Keratinocyte (primary cell): Measurements from ENCODE around the gene NCK2. TPM values are rescaled to one million over a fixed set of nuclear protein-coding genes. Genes with fewer than 3 reads are reported as not detected.

Experiments
- DNase-seq: peaks from one replicate; pipeline ENCODE4 v3.0.0-alpha.2; 2011; ENCODE audit warnings: low read depth, missing footprints, low spot score
- FAIRE-seq: peaks from 2 replicates; lab custom pipeline; 2011; peaks lifted over from hg19 to GRCh38; lab: Jason Lieb, UNC
- H2AFZ ChIP-seq: 2 replicates; pipeline ENCODE4 v1.6.0; 2012; ENCODE audit warnings: low read length, control low read depth, inconsistent platforms; ENCODE audit not compliant: control insufficient read depth
- H3K27ac ChIP-seq: 2 replicates; pipeline ENCODE4 v1.5.1; 2011; ENCODE audit warnings: low read length; ENCODE audit not compliant: control insufficient read depth, insufficient read depth
- H3K27me3 ChIP-seq: 3 replicates; pipeline ENCODE4 v1.6.0; 2011; ENCODE audit warnings: low read length; ENCODE audit not compliant: control insufficient read depth, insufficient read depth; ENCODE audit errors: extremely low read depth
- H3K36me3 ChIP-seq, 2 experiments: 2 replicates in 1 of 2; 3 replicates in 1 of 2; pipeline ENCODE4 v1.5.1; 2011; ENCODE audit warnings: low read length in 2 of 2, mild to moderate bottlenecking in 1 of 2; ENCODE audit not compliant: control insufficient read depth in 2 of 2, insufficient read depth in 2 of 2; ENCODE audit errors: extremely low read depth in 1 of 2
- H3K4me1 ChIP-seq: 3 replicates; pipeline ENCODE4 v1.5.1; 2011; ENCODE audit warnings: low read length; ENCODE audit not compliant: control insufficient read depth, insufficient read depth; ENCODE audit errors: extremely low read depth
- H3K4me2 ChIP-seq: 3 replicates; pipeline ENCODE4 v1.6.0; 2011; ENCODE audit warnings: low read depth, low read length; ENCODE audit not compliant: control insufficient read depth, insufficient read depth; ENCODE audit errors: extremely low read depth
- H3K4me3 ChIP-seq, 3 experiments: fragments of 200-600 bp in 1 of 3; sonication (generic) in 1 of 3; 2 replicates in 2 of 3; 3 replicates in 1 of 3; pipeline ENCODE4 v1.5.1; 2011 to 2016; ENCODE audit warnings: low read length in 3 of 3, mild to moderate bottlenecking in 3 of 3, control low read depth in 2 of 3, inconsistent platforms in 1 of 3, low read depth in 1 of 3, mixed read lengths in 1 of 3, mixed run types in 1 of 3, moderate library complexity in 1 of 3; ENCODE audit not compliant: control insufficient read depth in 2 of 3, insufficient read depth in 2 of 3; ENCODE audit errors: extremely low read depth in 1 of 3
- H3K79me2 ChIP-seq: 2 replicates; pipeline ENCODE4 v1.6.0; 2012; ENCODE audit warnings: low read length; ENCODE audit not compliant: control insufficient read depth, insufficient read depth
- H3K9ac ChIP-seq: 3 replicates; pipeline ENCODE4 v1.6.0; 2011; ENCODE audit warnings: low read length; ENCODE audit not compliant: control insufficient read depth, insufficient read depth; ENCODE audit errors: extremely low read depth
- H3K9me1 ChIP-seq: 3 replicates; pipeline ENCODE4 v1.6.0; 2011; ENCODE audit warnings: low read length; ENCODE audit not compliant: control insufficient read depth, insufficient read depth; ENCODE audit errors: extremely low read depth
- H3K9me3 ChIP-seq: 2 replicates; pipeline ENCODE4 v1.5.1; 2012; ENCODE audit warnings: low read depth, low read length; ENCODE audit not compliant: control insufficient read depth
- H4K20me1 ChIP-seq: 3 replicates; pipeline ENCODE4 v1.6.0; 2011; ENCODE audit warnings: low read length; ENCODE audit not compliant: control insufficient read depth, insufficient read depth; ENCODE audit errors: extremely low read depth
- EZH2 ChIP-seq: IDR thresholded peaks from one replicate; pipeline ENCODE4 v1.6.1; 2012; ENCODE audit warnings: inconsistent platforms, mild to moderate bottlenecking, low read length, moderate library complexity
- dilution Hi-C: fragments of 300-500 bp; cut with MboI; formaldehyde crosslinking; loops from one replicate; pipeline ENCODE4 v1.7.0; 2020; ENCODE audit warnings: low sequenced_read_pairs; ENCODE audit not compliant: extremely low pct_ligation_motif_present
- polyA plus RNA-seq, 5 experiments: library from polyadenylated mRNA; depleted of rRNA in 3 of 5; stranded (reverse) in 3 of 5; stranded (forward) in 1 of 5; unstranded in 1 of 5; fragments of >200 nt; gene quantifications; 1 replicate in 1 of 5; 2 replicates in 3 of 5; 3 replicates in 1 of 5; pipeline versions ENCODE4 v1.2.1 to v1.2.3, GENCODE V29; 2011 to 2012; ENCODE audit warnings: missing spikeins in 2 of 5, low read depth in 1 of 5, low replicate concordance in 1 of 5
- TF ChIP-seq, protein P1 (sequence below), 3 experiments: IDR thresholded peaks in 1 of 3; conservative IDR thresholded peaks in 1 of 3; optimal IDR thresholded peaks in 1 of 3; 2 replicates in 2 of 3; 3 replicates in 1 of 3; pipeline versions ENCODE3 to v1.5.1; 2011; ENCODE audit warnings: low read length in 3 of 3, mild to moderate bottlenecking in 3 of 3, moderate library complexity in 2 of 3, control low read depth in 1 of 3, inconsistent platforms in 1 of 3; ENCODE audit not compliant: insufficient read depth in 2 of 3; ENCODE audit errors: extremely low read depth in 1 of 3

The NCK2 gene
- polyA plus RNA-seq, 1 donor (not counting 4 experiments of a cell fraction or from before 2014, with no cell fraction given): 31.4 TPM

DNA sequence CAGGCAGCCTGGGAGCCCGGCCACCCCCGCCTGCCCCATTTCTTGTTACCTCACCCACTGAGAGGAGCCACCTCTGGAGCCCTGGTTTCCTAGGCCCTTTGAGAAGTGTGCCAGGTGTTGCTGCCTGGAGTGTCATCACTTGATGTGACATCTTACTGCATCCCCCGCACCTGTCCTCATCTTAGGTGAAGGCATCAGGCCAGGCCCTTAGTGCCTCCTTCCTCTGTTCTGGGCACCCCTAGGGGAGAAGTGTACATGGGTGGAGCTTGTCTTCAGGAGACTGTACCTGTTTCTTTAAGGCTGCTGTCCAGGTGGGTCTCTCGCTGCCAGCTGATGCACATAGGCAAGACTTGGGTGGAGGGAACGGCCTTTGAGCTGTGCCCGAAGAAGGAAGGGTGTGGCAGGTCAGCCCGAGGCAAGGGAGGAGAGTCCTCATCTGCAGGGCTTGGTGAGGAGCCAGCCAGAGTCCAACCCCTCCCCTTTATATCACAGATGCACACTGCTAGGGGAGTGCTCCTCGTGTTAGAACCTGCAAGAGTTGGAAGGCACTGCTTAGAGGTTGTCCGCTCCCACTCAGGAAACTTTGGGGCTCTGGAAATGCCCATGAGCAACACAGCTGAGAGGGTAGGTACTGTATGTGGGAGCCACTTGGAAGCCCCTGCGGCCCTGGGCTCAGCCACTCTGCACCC lies 45.9 kb downstream of the NCK2 start:
- H3K9me3 ChIP-seq: no peaks in the 10 kb centered on the region
- H3K9me1 ChIP-seq: peaks cover 7% of the 10 kb centered on the region
- H3K4me2 ChIP-seq: peak overlapping the region; percentile 95
- H3K79me2 ChIP-seq: peaks cover 71% of the 10 kb centered on the region
- peak overlapping the region; percentile 62 for H3K9ac ChIP-seq
- H3K36me3 ChIP-seq: no peaks in the 10 kb centered on the region
- peak; percentile 64 for DNase-seq
- peaks cover 35% of the 10 kb centered on the region for H3K4me1 ChIP-seq
- TF ChIP-seq EZH2: no peak
- TF ChIP-seq, protein P1, sequence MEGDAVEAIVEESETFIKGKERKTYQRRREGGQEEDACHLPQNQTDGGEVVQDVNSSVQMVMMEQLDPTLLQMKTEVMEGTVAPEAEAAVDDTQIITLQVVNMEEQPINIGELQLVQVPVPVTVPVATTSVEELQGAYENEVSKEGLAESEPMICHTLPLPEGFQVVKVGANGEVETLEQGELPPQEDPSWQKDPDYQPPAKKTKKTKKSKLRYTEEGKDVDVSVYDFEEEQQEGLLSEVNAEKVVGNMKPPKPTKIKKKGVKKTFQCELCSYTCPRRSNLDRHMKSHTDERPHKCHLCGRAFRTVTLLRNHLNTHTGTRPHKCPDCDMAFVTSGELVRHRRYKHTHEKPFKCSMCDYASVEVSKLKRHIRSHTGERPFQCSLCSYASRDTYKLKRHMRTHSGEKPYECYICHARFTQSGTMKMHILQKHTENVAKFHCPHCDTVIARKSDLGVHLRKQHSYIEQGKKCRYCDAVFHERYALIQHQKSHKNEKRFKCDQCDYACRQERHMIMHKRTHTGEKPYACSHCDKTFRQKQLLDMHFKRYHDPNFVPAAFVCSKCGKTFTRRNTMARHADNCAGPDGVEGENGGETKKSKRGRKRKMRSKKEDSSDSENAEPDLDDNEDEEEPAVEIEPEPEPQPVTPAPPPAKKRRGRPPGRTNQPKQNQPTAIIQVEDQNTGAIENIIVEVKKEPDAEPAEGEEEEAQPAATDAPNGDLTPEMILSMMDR (optimal IDR thresholded peaks at IDR 0.05 in 1 of 3, IDR thresholded peaks at IDR 0.05 in 1 of 3, conservative IDR thresholded peaks at IDR 0.05 in 1 of 3; ENCODE audit: extremely low read depth in 1 of 3, insufficient read depth in 2 of 3, low read length in 3 of 3): no peak
- no peaks in the 10 kb centered on the region for H3K27me3 ChIP-seq
- dilution Hi-C loops: no loop called here
- H2AFZ ChIP-seq: no peak overlapping the region
- H3K4me3 ChIP-seq: peak overlapping the region in 2 of 3 experiments; percentile 36 to 54
- H4K20me1 ChIP-seq: peaks cover 9% of the 10 kb centered on the region
- H3K27ac ChIP-seq: peak overlapping the region; percentile 70
- peak; percentile 71 for FAIRE-seq

DNA sequence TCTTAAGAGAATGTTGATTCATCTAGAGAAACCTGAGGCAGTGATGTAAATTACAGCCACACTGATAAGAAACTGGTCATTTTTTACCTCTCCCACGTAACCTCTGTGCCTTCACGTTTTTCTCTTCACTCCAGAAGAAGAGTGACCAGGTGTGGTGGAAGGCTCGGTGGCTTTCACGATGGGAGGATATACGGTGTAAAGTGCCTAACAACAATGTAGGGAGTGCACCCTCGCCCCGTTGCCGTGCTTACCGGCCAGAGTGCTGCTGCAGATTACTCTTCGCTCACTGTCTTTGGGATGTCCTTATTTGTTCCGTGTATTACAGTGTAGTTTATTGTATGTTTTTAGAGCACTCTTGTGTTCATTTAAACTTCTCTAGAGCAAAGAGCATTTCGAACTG lies 46.5 kb downstream of the NCK2 start:
- TF ChIP-seq, protein P1 (optimal IDR thresholded peaks at IDR 0.05 in 1 of 3, IDR thresholded peaks at IDR 0.05 in 1 of 3, conservative IDR thresholded peaks at IDR 0.05 in 1 of 3; ENCODE audit: extremely low read depth in 1 of 3, insufficient read depth in 2 of 3, low read length in 3 of 3): no peak
- no peak for TF ChIP-seq EZH2
- H3K36me3 ChIP-seq: no peaks in the 10 kb centered on the region
- peaks cover 9% of the 10 kb centered on the region for H4K20me1 ChIP-seq
- peak overlapping the region; percentile 62 for H3K9ac ChIP-seq
- H3K4me3 ChIP-seq: peak overlapping the region in 2 of 3 experiments; percentile 36 to 54
- peak overlapping the region; percentile 95 for H3K4me2 ChIP-seq
- H3K27ac ChIP-seq: peak overlapping the region; percentile 65
- no peaks in the 10 kb centered on the region for H3K27me3 ChIP-seq
- no peak for FAIRE-seq
- H3K4me1 ChIP-seq: peaks cover 41% of the 10 kb centered on the region
- peaks cover 71% of the 10 kb centered on the region for H3K79me2 ChIP-seq
- DNase-seq: no peak
- peaks cover 7% of the 10 kb centered on the region for H3K9me1 ChIP-seq
- dilution Hi-C loops: no loop called here
- H3K9me3 ChIP-seq: no peaks in the 10 kb centered on the region
- peak overlapping the region; percentile 14 for H2AFZ ChIP-seq
